GM19238 (cell line): Measurements from ENCODE around the gene ARHGAP26.

Experiments used
- DNase-seq: peaks from one replicate; pipeline ENCODE4 v3.0.0; 2011; ENCODE audit warnings: low spot score; ENCODE audit not compliant: insufficient read length

The ARHGAP26 gene

GRCh38 chr5:143216211-143216610, 446.0 kb downstream of the ARHGAP26 start:
- DNase-seq: no peak

- DNase-seq: no peak
Measured at GRCh38 chr5:143217065-143217803, 447.1 kb downstream of the ARHGAP26 start.

- DNase-seq: no peak
Measured at GRCh38 chr5:143217804-143218160, 447.6 kb downstream of the ARHGAP26 start.

DNA sequence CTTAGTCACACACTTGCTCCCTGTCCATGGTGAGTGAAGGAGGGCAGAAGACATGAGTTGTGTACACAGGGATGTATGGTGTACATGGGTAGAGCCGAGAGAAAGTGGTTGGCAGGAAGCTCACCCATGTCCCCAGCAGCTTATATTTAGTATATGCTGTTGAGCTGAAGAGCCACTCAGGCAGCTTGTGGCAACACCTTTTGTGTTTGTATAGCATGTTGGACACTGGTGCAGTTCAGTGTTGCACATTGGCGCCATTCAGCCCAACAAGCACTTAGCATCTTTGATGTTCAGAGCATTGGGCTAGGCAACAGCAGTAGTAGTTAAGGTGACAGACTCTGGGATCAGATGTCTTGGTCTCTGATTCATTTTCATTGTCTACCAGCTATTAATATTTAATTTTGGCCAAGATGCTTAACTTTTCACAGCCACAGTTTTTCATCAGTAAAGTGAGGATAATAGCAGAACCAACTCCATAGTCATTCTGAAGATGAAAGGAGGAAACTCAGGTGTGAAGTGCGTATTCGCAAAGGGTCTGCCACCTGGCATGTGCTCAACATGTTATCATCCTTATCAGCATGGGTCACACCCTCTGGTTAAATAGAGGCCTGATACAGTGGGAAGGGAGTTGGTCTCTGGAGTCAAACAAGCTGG, 448.5 kb downstream of the ARHGAP26 start:
- DNase-seq: no peak

GRCh38 chr5:143219696-143220095, 449.5 kb downstream of the ARHGAP26 start:
- DNase-seq: no peak

DNA sequence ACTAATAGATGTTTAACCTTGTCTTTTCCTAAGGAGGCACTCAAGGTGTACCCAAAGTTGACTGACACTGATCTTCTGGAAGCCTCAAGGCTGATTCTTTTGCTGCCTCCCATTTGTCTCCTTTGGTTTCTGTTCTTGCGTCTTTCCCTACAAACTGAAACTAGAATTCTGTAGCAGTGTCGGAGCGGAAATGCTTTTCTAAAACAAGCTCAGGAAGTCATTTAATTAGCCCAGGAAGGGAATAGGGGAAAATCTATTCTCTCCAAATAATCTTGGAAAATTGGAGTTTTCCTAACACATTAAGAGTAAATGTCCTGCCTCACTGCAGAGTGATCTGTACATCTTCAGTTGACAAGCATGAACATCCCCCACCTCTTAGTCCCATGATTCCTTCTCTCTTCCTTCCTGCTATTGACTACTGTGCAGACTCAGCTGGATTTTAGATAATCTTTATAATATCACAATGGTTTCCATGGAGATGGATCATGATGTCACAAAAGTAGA, 450.6 kb downstream of the ARHGAP26 start:
- DNase-seq: no peak

GRCh38 chr5:143222287-143223231, 452.4 kb downstream of the ARHGAP26 start:
- DNase-seq: peak; percentile 41

DNA sequence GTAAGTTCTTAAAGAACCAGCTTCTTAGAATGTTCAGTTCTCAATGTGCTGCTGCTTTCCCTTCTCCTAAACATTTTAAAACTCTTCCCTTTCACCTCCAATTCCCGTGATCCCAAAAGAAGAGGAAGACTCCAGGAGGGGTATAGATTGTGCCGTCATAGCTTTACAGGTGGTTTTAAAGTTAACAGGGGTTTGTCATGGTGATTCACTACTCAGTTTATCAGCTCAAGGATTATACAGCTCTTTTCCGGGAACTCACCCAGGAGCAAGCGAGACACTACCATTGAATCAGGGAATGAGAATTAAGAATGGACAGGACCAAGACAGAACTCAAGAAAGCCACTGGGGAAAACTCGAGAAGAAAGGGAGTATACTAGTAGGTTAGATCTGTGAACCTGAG, 454.5 kb downstream of the ARHGAP26 start:
- no peak for DNase-seq

- no peak for DNase-seq
Measured at GRCh38 chr5:143225511-143225910, 455.3 kb downstream of the ARHGAP26 start.

GRCh38 chr5:143226361-143226760, 456.2 kb downstream of the ARHGAP26 start:
- DNase-seq: no peak

DNA sequence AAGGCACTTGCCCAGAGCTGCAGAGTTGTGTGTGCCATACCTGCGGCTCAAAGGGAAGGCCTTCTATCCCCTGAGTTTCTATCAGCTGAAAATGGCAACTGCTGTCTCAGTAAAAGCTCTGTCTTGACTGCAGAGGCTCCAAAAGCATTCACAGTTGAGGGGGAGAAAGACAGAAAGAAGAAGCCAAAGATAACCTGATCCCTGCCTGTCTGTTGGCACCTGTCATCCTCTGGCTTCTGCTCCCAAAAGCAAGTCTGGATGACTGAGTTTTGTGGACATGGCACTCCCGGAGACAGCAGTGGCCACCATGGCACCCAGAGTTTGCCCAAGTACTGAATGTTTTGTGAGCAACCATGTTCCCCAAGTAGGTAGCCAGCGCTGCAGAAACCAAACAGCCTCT, 456.7 kb downstream of the ARHGAP26 start:
- DNase-seq: no peak

DNA sequence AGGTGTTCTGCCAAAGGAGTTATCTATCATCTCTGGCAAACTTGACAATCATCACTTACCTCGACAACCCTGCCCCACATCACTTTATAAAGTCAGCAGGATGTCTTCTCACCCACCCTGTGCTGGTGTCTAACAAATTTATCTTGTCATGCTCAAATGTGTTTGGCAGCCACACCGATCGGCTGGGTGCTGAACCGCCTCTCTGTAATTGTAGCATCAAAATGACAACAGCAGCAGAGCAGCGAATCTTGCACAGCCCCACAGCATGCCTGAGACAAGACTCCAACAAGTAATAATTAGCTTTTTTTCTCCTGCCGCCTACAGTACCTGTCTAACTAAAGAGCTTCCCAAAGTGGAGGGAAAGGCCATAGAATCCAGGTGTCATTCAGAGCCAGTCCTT, 457.1 kb downstream of the ARHGAP26 start:
- no peak for DNase-seq

DNA sequence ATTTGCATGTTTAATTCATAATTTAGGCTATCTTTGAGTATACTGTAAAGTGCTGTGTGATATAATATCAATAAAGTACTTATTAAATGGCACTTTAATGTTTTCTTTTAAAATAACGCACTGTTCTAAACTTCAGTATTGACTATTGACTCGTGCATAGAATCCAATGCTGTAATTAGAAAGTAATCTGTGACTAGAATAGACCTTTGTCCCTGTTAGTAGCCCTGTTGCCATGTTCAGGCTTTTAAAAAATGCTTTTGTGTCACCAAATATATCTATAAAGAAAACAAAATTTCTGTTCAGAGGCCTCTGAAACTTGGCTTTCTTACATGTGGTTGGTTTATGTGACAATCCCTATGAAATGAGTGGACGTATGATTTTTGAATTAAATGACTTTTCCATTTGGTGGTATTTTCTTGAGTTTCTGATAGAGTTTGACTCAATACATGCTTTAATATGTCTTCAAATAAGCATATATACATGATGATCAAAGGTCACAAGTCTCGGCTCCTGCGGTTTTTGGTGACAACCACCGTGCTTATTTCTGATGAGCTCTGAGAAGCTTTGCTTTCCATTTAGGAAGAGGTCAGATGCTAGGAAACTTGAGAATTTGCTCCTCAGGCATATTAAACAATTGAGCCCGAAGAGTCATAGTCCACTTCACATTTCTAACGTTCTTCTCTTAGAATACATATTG, 458.6 kb downstream of the ARHGAP26 start:
- DNase-seq: no peak

DNA sequence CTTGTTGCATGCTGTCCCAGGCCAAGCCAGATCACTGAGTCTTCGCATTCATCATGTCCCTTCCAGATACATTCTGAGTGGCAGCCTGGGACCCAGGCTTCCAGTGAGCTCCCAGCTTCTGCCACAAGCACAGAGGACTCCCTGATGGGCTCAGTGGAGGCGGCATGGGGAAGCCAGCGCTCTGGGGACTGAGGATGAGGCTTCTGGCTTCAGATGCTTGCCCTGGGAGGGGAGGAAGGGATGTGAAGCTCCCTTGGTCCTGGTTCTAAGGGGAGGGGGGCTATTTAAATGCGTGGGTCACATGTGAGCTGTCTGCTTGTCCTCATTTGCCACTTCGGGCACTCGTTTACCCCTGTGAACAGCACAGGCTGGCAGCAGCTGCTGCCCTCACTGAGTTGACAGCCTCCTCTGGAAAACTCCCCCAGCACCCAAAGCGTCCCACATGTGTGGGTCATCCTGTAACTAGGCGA, 459.3 kb downstream of the ARHGAP26 start:
- DNase-seq: no peak

DNA sequence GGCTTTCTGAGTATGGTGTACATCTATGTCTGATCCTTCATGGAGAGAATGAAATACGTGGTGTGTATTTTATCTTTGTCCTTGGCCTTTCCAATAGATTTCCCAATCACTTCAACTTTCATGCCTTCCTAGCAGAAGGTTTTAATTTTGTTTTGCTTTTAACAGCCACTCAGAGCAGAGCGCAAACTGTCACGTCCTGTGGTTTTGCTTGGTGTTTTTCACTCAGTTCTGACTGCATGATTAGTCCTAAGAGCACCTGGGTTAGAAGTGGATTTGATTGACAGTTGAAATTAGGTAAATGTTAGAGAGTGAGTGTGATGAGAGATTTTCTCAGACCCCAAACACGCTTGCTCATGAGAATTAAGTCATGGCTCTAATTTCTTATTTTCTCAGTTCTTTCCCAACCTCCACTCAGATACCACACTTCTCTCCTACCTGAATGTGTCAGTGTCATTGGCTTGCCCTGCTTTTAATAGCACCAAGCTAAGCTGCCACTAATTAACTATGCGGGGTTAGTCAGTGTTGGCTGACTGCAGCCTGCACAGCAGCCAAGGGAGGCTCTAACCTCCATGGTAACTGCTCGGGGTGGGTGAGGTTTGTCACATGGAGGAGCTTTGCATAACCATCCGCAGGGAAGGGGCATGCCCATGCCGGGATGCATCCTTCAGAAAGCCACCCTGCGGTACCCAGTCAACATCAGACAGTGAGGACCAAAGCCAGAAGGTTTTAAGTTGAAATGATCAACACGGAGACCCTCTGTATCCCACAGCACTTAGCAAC, 459.9 kb downstream of the ARHGAP26 start:
- DNase-seq: peak; percentile 39

DNA sequence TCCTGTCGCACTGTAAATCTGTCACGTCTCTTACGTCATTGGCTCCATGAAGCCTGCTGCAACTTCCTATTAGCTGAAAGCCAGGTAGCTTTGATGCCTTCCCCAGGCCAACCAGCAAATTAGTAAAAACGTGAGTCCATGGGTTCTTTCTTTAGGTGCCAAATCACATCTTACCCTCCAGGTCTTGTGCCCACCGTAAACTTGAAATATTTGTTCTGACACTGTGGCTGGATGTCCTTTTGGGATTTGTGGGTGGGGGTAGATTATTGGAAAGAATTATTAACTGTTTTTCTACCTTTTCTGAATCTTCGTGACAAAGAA, 460.5 kb downstream of the ARHGAP26 start:
- DNase-seq: no peak

DNA sequence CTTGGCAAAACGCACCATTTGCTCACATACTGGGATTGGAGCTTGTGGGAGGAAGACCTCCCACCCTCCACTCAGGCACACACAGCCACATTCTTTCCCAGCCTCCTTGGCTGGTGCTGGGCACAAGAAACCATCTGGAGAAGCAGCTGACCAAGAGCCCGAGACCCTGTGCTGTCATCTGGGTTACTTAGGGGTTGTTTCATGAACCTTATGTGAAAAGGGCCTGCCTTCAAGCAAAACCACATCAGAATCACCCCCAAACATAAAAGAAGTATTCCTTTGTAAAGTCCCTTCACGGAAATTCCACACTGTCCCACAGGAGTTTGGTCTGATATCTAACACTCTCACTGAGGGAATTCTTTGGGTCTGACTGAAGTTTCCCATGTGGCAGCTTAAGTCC, 461.2 kb downstream of the ARHGAP26 start:
- no peak for DNase-seq

- no peak for DNase-seq
Measured at GRCh38 chr5:143231973-143232812, 462.0 kb downstream of the ARHGAP26 start.

DNA sequence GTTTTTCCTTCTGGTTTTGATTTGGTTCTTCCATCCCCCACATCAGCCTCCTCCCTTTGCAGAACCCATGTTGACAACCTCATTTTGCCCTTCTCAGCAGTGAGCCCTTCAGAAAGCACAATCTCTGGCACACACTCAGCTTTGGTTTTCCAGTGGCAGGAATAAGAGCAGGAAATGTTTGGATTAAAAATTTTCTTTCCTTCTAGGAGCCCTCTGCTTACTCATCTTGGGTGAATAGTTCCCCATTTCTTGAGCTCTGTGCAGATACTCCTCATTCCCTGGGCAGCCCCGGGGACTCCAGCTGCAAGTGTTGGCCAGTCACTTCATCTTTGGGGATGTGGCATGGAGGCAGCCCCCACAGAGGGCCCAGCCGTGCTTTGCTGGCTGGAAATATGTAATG, 462.9 kb downstream of the ARHGAP26 start:
- no peak for DNase-seq
